ENCODE measurements around the gene ARHGAP22.

ARHGAP22 gene

DNA sequence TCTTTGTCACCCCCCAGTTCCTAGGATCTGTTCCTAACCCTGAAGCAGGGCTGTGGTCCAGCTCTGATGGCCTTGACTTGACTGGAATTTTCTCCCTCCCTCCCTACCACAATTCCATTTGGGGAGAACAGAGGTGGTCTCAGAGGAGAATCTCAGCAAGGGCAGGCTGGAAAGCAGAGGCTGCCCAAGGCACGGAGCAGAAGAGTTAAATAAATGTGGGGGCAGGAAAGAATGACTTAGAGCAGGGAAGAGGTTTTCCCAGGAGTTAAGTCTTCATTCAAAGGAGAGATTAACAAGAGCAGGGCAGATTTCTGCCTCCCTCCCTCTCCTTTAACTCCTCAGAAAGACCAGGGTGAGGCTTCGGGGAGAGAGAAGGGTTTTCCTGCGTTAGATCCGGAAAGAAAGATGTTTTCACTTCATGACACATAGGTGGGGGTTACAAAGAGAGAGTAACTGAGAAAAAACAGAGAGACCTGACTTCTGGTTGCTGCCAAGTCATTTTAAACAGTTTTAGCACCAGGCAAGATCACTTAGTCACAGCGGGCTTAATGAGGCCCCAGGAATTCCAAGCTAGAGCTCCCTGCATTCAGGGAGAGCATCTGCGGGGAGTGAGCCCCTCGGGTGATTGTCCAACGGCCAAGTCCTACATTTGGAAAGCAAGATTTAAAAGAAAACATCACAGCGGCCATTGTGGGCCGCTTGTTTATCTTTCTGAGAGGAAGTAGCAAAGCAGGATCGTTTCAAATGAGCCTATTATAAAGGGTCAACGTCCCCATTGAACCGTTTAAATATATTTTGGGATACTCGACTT lies 78.7 kb downstream of the ARHGAP22 start:
- DNase-seq, result no peak

DNA sequence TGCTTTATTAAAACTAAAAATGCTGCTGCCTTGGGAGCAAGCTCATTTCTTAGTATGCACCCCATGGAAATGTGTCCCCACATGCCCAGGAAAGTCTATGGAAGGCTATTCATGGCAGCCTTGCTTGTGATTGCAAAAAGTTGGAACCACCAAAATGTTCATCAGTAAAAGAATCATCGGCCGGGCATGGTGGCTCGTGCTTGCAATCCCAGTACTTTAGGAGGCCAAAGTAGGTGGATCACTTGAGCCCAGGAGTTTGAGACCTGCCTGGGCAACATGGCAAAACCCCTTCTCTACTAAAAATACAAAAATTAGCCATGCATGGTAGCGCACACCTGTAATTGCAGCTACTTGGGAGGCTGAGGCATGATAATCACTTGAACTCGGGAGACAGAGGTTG lies 79.8 kb downstream of the ARHGAP22 start:
- no peak for DNase-seq

DNA sequence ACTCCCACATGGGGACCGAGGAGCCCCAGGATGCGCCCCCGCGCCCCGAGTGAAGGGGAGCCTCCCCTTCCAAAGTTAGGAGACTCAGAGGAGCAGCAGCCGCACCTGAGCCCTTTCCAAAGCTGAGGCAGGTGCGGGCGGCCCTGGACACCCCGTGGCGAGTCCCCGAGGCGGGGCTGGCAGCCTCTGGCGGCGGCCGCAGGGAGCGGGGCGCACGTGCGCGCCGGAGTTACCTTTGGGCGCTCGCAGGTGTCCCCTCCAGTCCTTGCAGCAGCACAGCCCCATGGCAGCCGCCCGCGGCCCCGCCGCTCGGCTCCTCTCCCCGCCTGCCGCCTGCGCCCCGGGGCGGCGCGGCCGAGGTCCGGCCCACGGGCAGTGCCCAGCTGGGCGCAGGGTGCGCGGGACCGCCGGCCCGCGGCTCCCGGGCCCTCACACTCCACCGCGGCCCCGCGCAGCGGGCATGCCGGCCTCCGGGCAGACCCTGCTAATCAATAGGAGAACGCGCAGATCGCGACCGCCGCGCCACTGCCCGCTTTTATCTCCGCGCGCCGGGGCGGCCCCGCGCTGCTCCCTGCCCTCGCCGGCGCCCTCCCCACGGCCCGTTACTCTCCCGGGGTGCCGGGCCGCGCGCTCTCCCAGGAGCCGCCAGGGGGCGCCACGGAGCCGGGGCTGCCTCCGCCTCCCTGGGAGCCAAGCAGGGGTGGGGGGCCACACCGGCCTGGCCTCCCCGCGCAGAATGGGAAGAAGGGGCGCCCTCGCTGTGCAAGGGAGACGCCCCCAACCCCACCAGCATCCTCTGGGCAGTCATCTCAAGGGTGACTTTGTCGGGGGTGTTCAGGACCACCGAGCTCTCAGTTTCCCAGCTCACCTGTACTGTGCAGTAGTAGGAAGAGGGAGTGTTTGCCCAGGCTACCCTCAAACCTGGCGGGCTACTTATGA lies 80.8 kb downstream of the ARHGAP22 start:
- DNase-seq, result no peak

GRCh38 chr10:48523212-48523819 lies 81.6 kb downstream of the ARHGAP22 start:
- no peak for DNase-seq

- DNase-seq, result no peak
These were observed 82.7 kb downstream of the ARHGAP22 start for GRCh38 chr10:48522011-48522765.

GRCh38 chr10:48520594-48520993 lies 84.3 kb downstream of the ARHGAP22 start:
- no peak for DNase-seq

DNA sequence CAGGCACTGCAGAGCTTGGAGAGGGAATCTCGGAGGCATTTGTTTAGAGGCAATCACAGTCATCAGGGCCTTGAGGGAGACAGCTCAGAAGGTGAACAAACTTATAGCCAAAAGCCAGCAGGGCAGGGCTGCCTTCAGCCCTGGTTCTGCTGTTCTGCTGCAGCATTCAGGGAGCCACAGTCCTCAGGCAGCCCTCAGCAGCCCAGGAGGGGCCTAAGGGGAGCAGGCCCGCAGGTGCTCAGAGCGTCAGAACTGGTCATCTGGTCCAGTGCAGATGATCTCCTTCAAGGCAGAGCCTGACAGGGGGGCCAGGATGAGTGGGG lies 84.7 kb downstream of the ARHGAP22 start:
- no peak for DNase-seq

DNA sequence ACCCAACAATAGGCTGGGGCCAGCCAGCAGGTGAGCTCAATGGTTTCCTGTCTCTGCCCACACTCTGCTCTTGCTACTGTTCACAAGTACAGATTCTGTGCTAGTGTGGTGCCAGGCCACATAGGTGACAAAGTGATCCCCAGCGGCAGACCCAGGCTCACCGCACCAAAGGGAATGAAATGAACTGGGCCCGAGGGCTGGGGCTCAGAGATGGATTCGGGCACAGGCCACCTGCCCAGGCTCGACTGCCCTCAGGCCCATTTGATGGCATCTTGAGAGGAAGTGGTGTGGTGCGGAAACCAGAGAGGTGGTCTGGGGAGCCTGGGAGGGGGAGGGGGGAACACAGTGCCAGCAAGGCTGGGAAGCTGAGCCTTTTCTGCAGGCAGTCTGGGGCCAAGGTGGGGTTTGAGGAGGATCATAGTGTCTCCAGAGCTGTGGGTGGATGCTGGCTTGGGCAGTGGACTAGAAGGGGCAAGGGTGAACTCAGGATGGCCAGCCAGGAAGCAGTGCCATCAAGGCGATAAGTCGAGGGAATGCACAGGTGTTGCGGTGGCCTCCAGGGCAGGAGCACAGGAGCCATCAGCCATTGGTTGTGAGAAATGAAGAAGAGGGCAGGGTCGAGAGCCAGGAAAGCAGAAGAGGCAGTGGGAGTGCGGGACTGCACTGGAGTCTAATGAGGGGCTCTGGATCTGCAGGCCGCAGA lies 85.2 kb downstream of the ARHGAP22 start:
- no peak for DNase-seq

DNA sequence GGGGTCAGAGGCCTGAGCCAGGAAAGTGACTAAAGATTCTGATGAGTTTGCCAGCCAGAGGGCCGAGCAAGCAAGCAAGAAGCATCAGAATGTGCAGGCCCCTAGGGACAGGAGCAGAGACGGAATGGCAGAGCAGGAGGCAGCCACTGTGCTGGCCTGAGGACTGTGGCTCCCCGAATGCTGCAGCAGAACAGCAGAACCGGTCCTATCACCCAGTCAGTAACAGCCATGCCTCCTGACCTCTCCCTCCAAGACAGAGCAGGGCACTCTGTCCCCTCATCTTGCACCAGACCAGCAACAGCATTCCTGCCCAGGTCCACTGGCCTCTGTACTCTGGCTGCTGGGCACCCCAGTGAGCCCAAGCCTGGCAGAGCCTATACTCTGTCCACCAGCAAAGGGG lies 85.9 kb downstream of the ARHGAP22 start:
- DNase-seq, result no peak

- no peak for DNase-seq
These were observed 86.7 kb downstream of the ARHGAP22 start for GRCh38 chr10:48517911-48518811.

DNA sequence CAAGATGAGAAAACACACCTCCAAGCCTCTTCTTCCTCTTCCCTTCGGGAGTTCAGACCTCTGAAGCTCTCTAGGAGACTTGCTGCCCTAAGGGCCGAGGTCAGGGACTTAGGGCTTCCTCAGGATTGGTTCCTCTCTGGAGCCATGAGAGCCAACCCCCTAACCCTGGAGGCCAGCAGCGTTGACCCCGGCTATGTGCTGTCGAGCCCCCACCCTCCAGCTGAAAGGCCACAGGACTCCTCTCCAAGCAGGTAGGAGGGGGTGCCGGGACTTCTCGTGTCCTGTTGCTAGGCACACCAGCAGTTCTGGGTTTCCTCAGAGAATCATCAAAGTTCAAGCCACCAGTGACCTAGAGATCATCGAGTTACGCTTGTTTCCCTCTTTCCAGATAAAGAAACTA lies 87.4 kb downstream of the ARHGAP22 start:
- no peak for DNase-seq

DNA sequence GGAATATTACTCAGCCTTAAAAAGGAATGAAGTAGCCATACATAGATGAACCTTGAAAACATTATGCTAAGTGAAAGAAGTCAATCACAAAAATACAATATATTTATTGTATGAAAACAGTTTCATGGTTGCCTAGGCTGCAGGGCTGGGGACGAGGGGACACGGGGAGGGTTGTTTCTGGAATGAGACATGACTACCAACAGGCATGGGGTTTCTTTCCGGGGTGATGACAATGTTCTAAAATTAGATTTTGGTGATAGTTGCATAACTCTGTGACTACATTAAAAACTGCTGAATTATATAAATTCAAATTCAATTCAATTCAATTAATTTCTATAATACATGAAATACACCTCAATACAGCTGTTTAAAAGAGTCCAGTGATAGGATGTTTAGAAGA lies 88.0 kb downstream of the ARHGAP22 start:
- no peak for DNase-seq

DNA sequence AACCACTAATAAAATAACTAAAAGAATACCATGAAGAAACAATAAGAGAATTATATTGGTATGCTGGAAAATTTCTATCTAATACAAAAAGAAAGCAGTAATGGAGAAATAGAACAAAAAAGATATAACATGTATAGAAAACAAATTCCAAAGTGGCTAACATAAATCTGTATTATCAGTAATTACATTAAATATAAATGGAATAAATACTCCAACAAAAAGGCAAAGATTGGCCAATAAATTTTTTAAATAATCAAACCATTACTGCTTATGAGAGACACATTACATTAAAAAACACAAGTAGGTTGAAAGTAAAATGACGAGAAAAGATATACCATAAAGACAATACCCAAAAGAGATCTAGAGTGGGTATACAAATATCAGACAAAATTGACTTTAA lies 90.0 kb downstream of the ARHGAP22 start:
- DNase-seq, result no peak

- no peak for DNase-seq
These were observed 90.6 kb downstream of the ARHGAP22 start for GRCh38 chr10:48514255-48514654.

DNA sequence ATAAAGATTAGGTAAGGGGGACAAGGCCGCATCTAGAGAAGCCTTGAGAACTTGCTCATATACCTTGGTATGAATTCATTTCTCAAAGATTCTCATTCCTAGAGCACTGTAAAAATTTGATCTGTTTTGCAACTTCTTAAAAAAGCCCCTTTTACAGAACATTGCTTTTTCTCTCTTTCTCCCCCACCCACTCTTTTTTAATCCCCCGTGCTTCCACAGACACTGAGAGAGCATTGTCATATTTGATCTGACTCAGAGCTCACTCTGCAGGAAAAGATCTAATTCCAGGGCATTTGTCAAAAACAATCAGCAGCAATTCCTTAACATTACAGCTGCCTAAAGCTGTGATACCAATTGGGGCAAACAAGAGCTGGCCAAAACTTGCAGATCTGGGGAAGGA lies 92.0 kb downstream of the ARHGAP22 start:
- DNase-seq, result no peak

GRCh38 chr10:48511875-48512231 lies 93.0 kb downstream of the ARHGAP22 start:
- no peak for DNase-seq

DNA sequence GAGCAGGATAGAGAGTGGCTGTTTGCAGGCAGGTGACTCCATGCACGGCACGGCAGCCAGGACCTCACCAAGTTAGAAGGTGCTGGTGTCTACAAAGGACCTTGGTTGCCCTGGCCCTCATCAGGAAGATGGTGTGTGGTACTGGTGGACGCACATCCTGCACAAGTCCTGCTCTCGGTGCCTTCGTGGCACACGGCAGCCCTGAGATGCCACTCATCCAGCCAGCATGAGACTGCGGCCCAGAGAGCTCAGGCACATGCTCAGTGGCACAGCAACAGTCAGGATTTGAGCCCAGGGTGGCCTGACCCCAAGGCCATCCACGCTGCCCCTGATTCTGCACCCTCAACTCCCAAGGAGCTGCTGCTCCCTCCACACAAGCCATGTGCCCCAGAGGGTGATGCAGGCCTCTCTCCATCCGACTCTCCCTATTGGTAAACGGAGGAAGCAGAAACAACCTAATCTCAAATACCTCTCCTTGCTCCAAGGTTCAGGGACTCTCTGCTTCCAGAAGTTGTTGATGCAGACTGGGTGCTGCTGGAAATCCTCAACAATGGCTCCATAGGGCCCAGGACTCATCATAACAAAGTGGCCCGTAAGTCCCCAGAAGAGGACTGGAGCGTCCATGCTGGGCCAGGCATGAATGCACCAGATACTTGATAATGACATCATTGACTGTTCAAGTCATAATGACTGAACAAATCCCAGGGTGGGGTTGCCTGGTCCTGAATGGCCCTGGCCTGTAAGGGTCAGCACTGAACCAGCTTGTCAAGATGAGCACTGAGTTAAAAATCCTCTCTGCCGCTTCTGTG lies 93.6 kb downstream of the ARHGAP22 start:
- no peak for DNase-seq

GRCh38 chr10:48509974-48510692 lies 94.7 kb downstream of the ARHGAP22 start:
- DNase-seq, result no peak
